OCI-M2 (cell line): ENCODE measurements around the gene RIC8B.
"Not testable (repeated sequence)": the region's sequence is repeated elsewhere in the genome, so short reads cannot be mapped to it uniquely, and the experiment has no call there.

Experiments
- DNase-seq: peaks from one replicate; lab custom pipeline; 2025; ENCODE audit not compliant: unreplicated experiment; lab: John Stamatoyannopoulos, UW

RIC8B gene, protein sequence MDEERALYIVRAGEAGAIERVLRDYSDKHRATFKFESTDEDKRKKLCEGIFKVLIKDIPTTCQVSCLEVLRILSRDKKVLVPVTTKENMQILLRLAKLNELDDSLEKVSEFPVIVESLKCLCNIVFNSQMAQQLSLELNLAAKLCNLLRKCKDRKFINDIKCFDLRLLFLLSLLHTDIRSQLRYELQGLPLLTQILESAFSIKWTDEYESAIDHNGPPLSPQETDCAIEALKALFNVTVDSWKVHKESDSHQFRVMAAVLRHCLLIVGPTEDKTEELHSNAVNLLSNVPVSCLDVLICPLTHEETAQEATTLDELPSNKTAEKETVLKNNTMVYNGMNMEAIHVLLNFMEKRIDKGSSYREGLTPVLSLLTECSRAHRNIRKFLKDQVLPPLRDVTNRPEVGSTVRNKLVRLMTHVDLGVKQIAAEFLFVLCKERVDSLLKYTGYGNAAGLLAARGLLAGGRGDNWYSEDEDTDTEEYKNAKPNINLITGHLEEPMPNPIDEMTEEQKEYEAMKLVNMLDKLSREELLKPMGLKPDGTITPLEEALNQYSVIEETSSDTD

DNA sequence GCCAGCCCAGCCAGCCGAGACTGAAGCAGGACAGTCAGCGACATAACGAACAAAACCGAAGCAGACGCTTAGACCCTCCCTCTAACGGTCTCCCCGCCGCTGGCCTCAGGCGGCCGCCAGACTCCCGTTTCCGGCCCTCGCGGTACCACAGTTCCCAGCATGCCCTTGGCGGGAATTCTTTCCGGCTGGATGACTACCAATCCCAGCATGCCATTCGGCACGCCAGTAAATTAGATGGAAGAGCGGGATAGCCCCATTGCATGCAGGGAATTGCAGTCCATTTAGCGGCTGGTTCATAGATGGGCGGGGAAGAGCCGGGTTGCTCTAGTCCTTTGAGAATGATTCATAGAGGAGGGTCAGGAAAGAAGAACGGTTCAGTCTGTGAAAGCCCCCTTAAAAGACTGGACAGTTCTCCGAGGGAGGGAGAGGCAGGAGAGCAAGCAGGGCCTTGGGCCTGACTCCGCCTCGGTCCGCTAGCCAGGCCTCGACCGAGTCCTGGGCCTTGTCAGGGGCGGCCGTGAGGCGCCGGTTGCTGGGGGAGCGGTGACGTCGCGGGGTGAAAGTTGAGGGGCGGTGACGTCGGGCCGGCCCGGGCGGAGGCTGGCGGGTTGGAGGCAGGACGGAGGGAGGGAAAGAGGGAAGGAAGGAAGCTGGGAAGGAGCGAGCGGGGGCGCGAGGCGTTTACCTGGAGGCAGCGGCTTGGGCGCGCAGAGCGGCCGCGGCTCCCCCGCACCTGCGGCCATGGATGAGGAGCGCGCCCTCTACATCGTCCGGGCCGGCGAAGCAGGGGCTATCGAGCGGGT is at the start of gene RIC8B:
Gene RIC8B, plus strand, starts transcription at position 678 of the 803 bp plus-strand sequence. Its CDS starts 64 bp downstream, at position 742.
- peak; percentile 73 for DNase-seq

DNA sequence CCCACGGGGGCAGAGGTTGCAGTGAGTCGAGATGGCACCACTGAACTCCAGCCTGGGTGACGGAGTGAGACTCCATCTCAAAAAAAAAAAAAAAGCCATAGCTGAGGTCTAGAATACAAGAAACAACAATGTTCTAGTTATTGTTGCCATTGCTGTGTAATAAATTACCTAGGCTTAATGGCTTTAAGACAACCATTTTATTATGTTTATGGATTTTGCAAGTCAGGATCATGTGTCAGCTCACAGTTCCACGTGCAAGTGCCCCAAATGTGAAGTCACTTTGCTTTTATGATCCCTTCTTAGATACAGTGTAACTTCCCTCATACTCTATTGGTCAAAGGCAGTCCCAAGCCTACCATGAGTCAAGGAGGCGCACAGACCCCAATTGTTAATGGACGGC is 49.5 kb upstream of the RIC8B start:
- DNase-seq = no peak

DNA sequence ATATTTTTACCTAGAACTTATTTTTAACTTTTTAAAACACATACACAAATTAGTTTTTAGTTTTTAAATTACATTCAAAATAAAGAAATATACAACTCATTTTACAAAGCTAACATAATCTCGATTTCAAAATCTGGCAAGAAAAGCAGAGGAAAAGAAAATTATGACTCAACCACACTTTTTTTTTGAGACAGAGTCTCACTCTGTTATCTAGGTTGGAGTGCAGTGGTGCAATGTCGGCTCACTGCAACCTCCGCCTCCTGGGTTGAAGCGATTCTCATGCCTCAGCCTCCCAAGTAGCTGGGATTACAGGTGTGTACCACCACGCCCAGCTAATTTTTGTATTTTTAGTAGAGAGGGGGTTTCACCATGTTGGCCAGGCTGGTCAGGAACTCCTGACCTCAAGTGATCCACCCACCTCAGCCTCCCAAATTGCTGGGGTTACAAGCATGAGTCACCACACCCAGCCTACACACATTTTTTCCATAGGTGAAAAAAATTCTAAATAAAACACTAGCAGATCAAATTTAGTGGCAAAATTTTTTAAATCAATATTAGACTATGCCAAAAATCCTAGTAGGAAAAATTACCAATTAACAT is 47.8 kb upstream of the RIC8B start:
- not testable (repeated sequence) for DNase-seq

- DNase-seq = no peak
Observed at GRCh38 chr12:106729611-106730010, 44.9 kb upstream of the RIC8B start.

DNA sequence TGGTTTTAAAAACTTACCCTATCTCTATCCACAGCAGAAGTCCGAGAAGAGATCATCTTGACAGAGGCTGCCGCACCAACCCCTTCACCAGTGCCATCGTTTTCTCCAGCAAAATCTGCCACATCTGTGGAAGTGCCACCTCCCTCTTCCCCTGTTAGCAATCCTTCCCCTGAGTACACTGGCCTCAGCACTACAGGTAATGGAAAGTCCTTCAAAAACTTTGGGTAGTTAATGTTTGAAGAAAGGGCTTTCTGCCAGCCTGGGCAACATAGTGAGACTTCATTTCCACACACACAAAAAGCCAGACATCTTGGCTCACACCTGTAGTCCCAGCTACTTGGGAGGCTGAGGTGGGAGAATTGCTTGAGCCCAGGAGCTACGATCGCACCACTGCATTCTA is 41.6 kb upstream of the RIC8B start:
- no peak for DNase-seq

DNA sequence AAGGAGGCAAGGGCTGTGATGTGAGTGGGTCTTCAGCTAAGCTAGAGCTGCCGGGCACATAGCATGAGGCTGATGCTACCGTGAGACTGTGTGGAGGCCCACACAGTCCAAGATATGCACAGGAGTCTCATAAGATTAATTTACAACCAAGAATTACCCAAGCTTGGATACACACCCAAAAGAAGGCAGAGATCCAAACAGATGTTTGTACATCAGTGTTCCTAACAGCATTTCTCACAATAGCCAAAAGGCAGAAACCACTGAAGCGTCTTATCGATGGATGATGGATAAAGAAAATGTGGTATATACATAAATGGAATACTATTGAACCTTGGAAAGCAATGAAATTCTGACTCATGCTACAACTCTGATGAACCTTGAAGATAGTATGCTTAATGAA is 40.8 kb upstream of the RIC8B start:
- no peak for DNase-seq

GRCh38 chr12:106736051-106736957 is 38.2 kb upstream of the RIC8B start:
- DNase-seq = no peak

GRCh38 chr12:106739318-106739717 is 35.2 kb upstream of the RIC8B start:
- DNase-seq = no peak

GRCh38 chr12:106739815-106740530 is 34.5 kb upstream of the RIC8B start:
- DNase-seq = no peak

DNA sequence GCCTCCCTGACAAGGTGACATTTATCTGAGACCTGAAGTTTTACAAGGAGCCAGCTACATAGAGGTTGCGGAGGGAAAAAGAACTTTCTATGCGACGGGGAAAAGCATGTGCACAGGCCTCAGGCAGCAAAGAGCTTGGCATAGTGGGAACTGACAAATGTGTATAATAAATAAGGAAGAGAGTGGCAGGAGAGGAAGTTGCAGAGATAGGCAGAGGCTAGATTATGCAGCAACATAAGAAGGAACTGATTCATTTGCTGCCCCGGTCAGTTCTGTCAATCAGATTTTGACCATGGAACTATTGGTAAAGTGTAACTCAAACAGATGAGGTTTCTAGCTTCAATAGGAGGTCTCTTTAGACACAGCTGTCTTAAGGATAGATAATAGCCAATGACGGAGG is 33.7 kb upstream of the RIC8B start:
- no peak for DNase-seq

- no peak for DNase-seq
Observed at GRCh38 chr12:106741247-106741646, 33.2 kb upstream of the RIC8B start.

- no peak for DNase-seq
Observed at GRCh38 chr12:106743270-106743988, 31.1 kb upstream of the RIC8B start.

- DNase-seq = no peak
Observed at GRCh38 chr12:106744600-106744999, 29.9 kb upstream of the RIC8B start.

DNA sequence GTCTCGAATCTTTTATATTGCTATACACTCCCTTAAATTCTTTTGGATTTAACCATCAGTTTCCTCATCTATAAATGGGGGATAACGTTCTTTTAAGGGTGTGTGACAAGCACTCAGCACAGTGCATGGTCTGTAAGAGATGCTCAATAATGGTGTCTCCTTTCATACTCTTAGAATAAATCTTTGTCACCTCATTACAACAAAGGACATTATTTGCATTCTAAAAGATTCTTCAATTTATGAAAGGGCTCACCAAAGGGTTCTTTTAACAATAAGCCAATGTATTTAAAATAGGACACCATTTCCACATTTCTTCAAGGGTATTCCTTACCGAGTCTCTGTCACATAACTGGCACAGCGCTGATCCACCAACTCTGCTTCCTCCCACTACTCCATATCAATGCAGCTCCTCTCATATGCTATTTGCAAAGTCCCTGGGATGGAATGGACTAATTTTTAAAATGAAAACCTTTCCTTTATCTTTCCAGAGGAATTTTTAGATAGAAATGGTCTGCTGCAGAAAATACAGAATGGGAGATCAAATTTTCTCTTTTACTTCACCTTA is 29.2 kb upstream of the RIC8B start:
- no peak for DNase-seq

GRCh38 chr12:106747973-106748436 is 26.5 kb upstream of the RIC8B start:
- DNase-seq = no peak

DNA sequence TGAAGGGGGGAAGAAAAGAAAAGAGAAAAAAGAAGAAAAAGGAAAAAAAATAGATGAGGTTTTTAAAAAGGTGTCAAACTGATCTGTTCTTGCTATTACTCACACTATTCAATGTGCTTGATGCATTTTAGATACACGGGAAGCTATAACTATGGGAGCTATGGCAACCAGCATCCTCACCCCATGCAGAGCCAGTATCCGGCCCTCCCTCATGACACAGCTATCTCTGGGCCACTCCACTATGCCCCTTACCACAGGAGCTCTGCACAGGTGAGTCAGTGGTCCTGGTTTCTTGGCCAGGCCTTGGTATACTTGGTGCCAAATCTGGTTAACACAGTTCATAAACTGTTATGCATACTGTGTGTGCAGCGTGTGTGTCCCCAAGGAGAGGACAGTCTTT is 24.0 kb upstream of the RIC8B start:
- no peak for DNase-seq

DNA sequence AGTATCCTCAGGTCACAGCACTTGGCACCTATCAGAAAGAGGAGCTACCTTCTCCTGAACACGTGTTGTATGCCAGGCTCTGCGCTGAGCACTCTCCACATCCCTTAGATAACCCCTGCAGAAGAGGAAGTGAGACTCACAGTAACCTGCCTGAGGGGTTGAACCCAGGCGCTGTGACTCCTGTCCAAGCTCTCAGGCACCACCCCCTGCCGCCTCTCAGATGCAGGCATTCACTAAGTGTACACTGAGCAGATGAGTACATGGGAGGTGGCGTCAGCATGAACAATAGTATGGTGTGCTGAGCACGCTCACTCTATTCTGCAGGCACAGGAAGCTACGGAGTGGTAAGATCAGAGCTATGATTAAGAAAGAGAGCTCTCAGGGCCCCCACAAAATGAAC is 21.0 kb upstream of the RIC8B start:
- no peak for DNase-seq

DNA sequence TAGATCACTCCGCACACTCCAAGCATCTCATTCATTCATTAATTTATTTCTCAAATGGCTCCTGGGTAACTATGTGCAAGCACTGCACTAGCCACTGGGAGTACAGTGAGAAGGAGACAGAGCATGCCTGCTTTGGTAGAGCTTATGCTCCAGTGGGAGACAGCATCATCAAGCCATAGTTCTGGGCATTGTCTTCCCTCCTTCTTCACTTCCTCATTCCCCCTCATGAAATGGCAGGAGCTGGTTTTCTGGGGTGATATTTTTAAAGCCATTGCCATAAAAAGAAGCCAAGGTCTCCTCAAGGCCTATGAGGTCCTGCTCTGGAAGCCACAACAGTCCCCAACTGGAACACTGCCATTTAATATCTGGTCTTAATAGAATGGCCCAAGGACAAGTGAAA is 20.2 kb upstream of the RIC8B start:
- no peak for DNase-seq
